GM19025 (cell line): Measurements from ENCODE around the gene CFAP206.
"Not testable (repeated sequence)": the region's sequence is repeated elsewhere in the genome, so short reads cannot be mapped to it uniquely, and the experiment has no call there.

Source experiments
- ATAC-seq: cut with Tn5 transposase; IDR thresholded peaks from one replicate; pipeline ENCODE4 v1.9.1; 2021; ENCODE audit warnings: mild to moderate bottlenecking, low read depth, moderate library complexity; ENCODE audit not compliant: unreplicated experiment

Gene CFAP206

GRCh38 chr6:87419266-87419665 is 11.5 kb downstream of the CFAP206 start:
- no peak for ATAC-seq

- no peak for ATAC-seq
Measured at GRCh38 chr6:87420360-87420759, 12.6 kb downstream of the CFAP206 start.

GRCh38 chr6:87421576-87421975 is 13.8 kb downstream of the CFAP206 start:
- no peak for ATAC-seq

DNA sequence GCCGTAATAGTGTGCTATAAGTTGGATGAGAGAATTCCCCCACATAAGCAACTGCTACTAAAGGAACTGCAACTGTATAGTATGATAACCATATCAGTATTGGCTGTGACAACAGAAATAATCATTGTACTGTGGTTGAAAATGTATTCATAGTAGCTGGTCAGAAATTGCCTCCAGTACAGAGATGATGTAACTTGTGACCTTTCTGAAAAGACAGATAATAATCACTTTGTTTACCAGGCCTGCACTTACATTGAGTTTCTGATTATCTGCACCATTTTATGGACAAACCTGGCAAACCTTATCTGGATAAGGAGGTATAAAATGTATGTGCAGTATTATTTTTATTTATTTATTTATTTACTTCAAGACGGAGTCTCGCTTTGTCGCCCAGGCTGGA is 19.0 kb downstream of the CFAP206 start:
- no peak for ATAC-seq

- ATAC-seq = no peak
Measured at GRCh38 chr6:87430499-87430898, 22.7 kb downstream of the CFAP206 start.

GRCh38 chr6:87431263-87431662 is 23.5 kb downstream of the CFAP206 start:
- no peak for ATAC-seq

DNA sequence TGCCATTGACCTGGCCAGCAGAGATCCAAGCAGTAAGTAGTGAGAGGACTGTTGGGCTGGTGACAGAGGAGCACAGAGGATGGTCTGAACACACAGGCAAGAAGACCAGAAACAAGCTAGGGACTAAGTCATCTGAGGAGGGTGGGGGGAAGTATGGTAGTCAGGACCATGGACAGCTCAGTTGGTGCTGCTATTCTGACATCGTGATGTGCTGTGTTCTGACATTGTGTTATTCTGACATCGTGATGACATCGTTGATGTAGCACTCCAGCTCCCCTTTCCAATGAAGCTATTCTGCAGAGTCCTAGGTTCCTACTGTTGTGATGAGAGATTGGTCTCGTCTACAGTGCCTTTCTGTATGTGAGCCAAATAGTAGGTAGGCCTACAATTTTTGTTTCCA is 28.7 kb downstream of the CFAP206 start:
- no peak for ATAC-seq

DNA sequence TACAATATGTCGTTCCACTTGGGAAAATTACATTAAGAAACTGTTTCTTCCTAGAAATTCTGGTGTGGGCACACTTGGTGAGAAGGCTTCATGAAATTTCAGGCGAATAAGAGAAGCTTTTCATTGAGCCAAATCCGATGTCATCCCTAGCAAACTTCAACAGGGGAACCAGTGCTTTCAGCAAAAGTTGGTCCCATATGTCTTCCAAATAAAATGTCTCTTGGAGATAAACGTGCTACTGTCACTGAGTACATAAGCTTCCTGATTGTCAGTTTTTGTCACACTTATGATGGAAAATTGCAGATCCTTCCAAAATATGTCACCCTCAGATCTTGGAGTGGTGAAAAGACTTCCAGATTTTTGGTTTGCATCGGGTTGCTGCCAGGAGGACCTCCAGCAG is 33.9 kb downstream of the CFAP206 start:
- ATAC-seq = no peak

GRCh38 chr6:87444362-87444761 is 36.6 kb downstream of the CFAP206 start:
- no peak for ATAC-seq

DNA sequence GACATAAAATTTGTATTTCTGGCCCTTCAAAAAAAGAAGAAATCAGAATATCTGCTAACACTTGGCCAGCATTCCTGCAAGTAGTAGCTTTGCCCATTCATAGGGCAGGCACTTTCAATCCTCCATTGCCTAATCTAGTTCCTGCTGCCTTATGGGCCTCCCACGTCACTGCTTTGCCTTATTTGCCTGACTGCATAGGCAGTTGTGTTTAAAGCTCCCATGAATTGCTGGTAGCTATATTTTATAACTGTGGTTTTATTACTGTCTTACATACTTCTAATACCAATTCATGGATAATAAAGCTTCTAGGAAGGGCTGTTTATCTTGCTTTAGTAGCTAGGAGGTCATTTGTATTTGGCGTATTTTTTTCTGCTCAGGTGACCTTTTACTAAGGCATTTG is 57.3 kb downstream of the CFAP206 start:
- no peak for ATAC-seq

- peak; percentile 95 for ATAC-seq
Measured at GRCh38 chr6:87472525-87473418, 65.0 kb downstream of the CFAP206 start, which contains the start of gene SLC35A1. SLC35A1 (plus strand) TSS chr6:87472974; CDS start chr6:87473004, 30 bp downstream.

DNA sequence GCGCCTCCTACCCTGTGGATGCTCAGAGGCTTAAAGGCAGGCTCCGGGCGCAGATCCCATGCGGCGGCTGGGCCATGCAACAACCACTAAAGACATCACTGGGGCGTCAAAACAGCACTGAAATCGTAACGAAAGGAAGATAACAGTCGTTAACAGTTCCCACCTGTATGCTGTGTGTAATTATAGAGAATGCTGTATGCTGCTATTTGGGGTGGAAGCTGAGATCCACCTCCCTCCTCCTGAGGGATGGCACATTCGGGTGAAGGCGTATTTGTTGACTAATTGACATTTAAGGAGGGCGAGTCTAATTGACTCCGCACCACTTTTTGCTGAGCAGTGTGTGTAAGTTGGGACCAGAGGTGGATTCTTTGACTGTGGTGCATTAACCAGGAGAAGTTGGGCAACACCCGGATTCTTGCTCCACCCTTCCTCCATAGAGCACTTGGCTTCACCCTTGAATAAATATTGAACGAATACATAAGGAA is 65.7 kb downstream of the CFAP206 start:
- ATAC-seq = peak; percentile 57

- no peak for ATAC-seq
Measured at GRCh38 chr6:87481931-87482330, 74.2 kb downstream of the CFAP206 start.

DNA sequence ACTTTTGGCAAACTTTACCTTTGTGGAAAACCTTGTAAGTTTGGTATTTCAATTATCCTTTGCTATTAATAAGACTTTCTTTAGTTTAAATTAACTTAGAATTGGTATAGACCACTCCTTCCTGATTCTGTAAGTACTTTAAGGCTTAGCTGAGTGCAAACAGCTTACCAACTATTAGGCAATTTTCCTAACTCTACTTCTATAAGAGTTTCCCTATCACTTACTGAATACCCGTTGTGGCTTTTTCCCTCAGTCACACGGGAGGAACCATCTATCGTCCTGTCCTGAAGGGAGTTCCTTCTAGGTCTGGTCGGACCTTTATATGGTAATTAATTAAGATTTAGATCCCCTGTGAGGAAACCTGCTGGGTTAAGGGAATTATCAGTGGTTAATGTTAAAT is 74.6 kb downstream of the CFAP206 start:
- ATAC-seq = no peak

DNA sequence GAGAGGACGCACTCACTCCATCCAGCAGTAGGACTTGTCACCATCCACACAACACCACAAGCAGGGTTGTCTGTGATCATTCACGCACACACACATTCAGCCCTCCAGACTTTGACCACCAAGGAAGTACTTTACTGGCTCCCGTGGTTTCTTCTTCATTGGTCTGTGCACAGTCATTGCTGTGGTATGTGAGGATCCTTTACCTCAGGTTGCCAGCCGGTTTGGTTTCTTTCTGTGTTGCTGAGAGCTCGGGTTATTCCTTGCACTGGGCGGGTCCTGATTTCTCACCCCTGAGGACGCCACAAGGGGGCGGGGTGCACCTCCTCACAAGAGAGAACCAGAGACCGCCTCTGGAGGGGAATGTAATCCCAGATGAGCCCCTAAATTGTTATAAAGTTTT is 76.2 kb downstream of the CFAP206 start:
- ATAC-seq = no peak

DNA sequence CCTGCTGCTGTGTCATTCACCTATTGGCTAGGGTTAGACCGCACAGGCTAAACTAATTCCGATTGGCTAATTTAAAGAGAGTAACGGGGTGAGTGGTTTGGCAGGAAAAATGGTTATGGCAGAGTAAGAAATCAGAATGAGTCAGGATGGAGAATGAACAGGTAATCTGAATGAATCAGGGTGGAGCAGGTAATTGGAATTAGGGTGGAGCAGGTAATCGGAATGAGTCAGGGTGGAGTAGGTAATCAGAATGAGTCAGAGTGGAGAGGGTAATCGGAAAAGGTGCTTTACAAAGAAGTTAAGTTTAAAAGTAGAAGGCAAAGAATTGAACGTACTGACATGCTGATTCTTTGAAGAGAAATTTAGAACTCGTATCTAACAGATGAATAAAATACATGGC is 76.7 kb downstream of the CFAP206 start:
- no peak for ATAC-seq

DNA sequence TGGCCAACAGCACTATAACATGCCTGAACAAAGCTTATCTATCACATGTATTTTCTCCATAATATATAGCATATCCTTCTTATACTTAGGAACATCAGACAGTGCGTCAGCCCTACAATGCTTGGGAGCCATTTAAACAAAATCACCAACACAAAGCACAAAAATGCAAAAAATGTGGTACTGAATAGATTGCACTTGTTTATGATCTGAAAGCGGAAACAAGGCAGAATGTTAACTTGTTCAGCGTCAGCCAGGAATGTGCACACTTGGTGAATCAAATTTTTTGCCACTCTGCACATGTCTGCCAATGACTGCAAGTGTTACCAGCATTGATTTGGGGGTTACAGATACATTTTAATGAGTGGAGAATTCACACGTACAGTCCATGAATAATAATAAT is 79.8 kb downstream of the CFAP206 start:
- no peak for ATAC-seq

GRCh38 chr6:87489326-87489725 is 81.6 kb downstream of the CFAP206 start:
- not testable (repeated sequence) for ATAC-seq

GRCh38 chr6:87494761-87495422 is 87.1 kb downstream of the CFAP206 start:
- ATAC-seq = peak; percentile 57

GRCh38 chr6:87498048-87498447 is 90.3 kb downstream of the CFAP206 start:
- ATAC-seq = no peak

- no peak for ATAC-seq
Measured at GRCh38 chr6:87501809-87502572, 94.2 kb downstream of the CFAP206 start.
